GM21619 (cell line): ENCODE measurements around the gene GREB1.

Experiments
- ATAC-seq: cut with Tn5 transposase; IDR thresholded peaks from one replicate; pipeline ENCODE4 v1.9.1; 2021; ENCODE audit not compliant: unreplicated experiment

The GREB1 gene

GRCh38 chr2:11559066-11559785 is 25.4 kb downstream of the GREB1 start:
- ATAC-seq = no peak

- ATAC-seq = no peak
Observed at GRCh38 chr2:11559786-11560155, 25.9 kb downstream of the GREB1 start.

DNA sequence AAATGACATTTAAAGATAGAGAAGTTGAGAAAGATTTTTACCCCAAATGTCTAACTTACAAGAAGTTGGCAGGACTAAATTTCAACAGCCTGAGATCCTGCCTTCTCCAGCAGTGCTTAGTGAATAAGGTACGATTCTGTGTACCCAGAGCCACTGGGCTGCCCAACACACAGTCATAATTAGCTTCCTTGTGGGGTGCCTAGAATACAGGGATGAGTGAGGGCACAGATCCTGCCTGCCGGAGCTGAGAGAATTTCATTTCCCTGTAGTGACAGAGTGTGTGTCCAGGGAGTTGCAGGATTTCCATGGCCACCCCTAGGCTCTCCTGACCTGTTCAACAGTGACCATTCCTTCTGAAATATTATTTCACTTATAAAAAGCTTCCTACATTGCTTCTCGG is 27.0 kb downstream of the GREB1 start:
- no peak for ATAC-seq

GRCh38 chr2:11562011-11562410 is 28.2 kb downstream of the GREB1 start:
- ATAC-seq = no peak

- no peak for ATAC-seq
Observed at GRCh38 chr2:11562476-11562875, 28.6 kb downstream of the GREB1 start.

DNA sequence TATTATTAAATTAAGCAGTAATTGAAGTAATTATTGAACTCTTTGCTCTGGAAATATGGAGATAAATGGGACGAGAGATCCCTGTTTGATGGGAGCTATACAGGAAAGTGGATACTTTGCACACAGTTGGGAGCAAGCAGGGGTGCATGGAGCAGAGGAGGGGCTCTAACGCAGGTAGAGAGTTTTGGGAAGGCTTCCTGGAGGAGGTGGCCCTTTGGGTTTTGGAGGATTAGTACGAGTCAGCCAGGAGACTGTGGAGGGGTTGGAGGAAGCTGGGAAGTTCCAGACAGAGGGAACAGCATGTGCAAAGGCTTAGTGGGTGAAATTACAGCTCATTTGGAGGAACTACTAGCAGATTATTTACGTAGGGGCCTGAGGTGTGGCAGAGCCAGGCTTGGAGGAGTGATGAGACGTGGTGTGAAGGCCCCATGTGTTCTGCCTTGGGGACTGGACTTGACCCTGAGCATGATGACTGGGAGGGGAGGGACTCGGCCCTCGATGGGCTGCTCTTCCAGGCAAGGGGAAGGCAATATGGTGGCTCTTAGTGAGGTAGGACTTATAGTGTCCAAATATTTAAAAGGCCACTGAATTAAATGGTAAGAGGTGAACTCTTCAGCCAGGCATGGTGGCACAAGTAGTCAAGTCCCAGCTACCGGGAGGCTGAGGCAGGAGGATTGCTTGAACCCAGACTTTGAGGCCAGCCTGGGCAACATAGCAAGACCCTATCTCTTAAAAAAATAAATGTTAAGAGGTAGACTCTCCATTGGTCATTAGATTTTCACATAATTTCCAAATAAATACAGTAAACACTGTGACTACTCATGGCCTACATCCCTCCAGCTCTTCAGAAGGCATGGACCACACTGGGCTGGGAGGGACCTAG is 30.2 kb downstream of the GREB1 start:
- ATAC-seq = no peak

DNA sequence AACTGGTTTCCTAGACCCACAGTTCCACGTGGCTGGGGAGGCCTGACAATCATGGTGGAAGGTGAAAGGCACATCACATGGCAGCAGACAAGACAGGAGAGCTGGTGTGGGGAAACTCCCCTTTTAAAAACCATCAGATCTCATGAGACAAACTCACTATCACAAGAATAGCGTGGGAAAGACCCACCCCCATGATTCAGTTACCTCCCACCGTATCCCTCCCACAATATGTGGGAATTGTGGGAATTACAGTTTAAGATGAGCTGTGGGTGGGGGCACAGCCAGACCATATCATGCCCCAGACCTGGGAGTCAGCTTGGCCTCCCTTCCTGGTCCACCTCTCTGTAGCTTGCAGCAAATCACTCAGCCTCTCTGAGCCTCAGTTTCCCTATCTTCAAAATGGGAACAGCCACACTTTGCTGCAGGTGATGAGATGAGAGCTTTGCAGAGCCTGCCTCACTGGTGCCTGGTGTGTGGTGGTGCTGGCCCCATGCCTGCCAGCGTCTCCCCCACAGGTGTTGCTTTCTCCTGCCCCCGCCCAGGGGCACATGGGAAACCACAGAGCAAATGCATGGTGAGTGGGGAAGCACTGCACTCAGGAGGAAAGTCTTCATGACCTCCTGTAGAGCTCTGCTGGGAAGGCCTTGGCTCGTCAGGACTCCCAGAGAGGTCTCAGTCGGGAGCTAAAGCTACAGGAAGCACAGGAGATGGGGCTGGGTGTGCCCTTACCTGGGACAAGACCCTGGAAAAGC is 31.1 kb downstream of the GREB1 start:
- ATAC-seq = no peak

DNA sequence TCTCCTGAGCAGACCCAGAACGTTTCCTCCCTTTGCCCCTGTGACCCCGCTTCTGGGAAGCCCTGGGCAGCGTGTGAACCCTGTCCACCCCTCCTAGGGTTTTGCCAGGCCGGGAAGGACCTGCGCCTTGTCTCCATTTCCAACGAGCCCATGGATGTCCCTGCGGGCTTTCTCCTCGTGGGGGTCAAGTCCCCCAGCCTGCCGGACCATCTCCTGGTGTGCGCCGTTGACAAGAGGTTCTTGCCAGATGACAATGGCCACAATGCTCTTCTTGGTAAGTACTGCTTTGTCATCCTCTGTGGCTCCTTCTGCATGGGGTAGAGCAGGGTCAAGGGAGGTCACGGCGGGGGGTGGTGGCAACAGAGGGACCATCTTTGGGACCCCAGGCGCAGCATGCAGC is 32.5 kb downstream of the GREB1 start:
- ATAC-seq = no peak

GRCh38 chr2:11567631-11568031 is 33.8 kb downstream of the GREB1 start:
- ATAC-seq = no peak

DNA sequence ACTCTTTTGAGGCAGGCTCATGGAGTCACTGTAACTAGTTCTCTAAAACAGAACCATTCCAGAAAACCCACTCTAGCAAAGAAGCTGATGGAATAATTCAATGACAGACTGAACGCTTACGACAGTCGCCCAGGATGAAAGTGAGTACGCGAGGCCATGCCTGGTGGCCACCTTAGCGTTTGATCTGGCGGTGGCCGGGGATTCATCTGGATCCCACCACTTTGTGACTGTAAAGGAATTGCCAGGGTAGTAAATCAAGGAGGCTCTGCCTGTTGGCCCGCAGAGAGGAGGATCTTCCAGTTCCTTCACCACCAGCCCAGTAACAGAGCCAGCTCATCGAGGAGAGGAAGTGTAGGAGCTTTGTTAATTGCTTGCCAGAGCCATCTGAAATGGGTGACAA is 34.6 kb downstream of the GREB1 start:
- no peak for ATAC-seq

GRCh38 chr2:11569636-11570035 is 35.8 kb downstream of the GREB1 start:
- ATAC-seq = no peak

GRCh38 chr2:11571170-11571569 is 37.3 kb downstream of the GREB1 start:
- ATAC-seq = no peak

DNA sequence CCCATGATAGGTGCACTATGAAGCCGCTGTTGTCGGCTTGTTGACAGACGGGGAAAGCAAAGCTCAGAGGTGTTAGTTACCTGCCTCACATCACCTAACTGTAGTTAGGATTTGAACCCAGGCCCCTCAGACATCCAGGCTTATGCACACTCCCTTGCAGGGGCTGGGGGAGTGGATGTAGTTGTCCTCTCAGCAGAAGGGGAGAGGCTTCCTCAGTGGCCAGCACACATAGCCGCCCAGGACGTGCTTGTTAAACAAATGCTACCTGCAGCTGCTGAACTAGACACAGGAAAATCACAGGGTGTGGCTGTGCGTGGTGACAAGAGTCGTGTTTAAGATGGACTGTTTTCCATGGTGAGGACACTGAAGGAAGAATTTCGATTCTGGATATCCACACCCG is 39.2 kb downstream of the GREB1 start:
- ATAC-seq = no peak

- no peak for ATAC-seq
Observed at GRCh38 chr2:11573418-11574175, 39.8 kb downstream of the GREB1 start.

GRCh38 chr2:11574176-11575046 is 40.6 kb downstream of the GREB1 start:
- no peak for ATAC-seq

- ATAC-seq = no peak
Observed at GRCh38 chr2:11576398-11576797, 42.6 kb downstream of the GREB1 start.

- ATAC-seq = no peak
Observed at GRCh38 chr2:11577101-11577883, 43.4 kb downstream of the GREB1 start.

- ATAC-seq = no peak
Observed at GRCh38 chr2:11578081-11578948, 44.5 kb downstream of the GREB1 start.
